LNCaP clone FGC (cell line): ENCODE measurements around the gene CDKN2D.
"Not testable (repeated sequence)": the region's sequence is repeated elsewhere in the genome, so short reads cannot be mapped to it uniquely, and the experiment has no call there.

Source experiments
- DNase-seq: peaks from one replicate; pipeline ENCODE4 v3.0.0-alpha.2; 2011; ENCODE audit warnings: low read depth
- H3K4me3 ChIP-seq: 2 replicates; pipeline ENCODE4 v1.5.1; 2011; ENCODE audit warnings: mild to moderate bottlenecking, low read depth, low read length, control low read depth
- TF ChIP-seq, protein P1 (sequence below): IDR thresholded peaks from 2 replicates; pipeline ENCODE4 v1.5.1; 2012; ENCODE audit warnings: mild to moderate bottlenecking; ENCODE audit not compliant: control insufficient read depth, insufficient read depth; ENCODE audit errors: extremely low read depth

CDKN2D gene

DNA sequence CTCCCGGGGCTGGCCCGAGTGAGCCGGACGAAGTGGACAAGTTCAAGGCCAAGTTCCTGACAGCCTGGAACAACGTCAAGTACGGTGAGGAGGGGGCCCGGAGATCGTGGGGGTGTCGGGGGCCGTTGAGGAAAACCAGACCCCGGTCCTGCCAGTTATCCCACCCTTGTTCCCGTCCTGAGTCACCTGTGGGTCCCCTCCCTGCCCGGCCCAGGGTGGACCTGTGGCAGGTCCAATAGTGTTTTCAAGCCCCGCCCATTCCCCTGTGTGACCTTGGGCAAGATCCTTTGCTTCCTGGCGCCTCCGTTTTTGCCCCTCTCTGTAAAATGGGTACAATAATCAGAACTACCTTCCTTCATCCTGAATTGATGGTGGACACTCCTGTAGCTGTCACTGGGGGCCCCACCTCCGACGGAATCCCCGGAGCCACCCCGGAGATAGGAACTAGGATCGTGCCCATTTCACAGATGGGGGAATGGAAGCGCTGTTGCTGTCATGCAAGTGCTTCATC lies 24.5 kb downstream of the CDKN2D start:
- TF ChIP-seq, protein P1, sequence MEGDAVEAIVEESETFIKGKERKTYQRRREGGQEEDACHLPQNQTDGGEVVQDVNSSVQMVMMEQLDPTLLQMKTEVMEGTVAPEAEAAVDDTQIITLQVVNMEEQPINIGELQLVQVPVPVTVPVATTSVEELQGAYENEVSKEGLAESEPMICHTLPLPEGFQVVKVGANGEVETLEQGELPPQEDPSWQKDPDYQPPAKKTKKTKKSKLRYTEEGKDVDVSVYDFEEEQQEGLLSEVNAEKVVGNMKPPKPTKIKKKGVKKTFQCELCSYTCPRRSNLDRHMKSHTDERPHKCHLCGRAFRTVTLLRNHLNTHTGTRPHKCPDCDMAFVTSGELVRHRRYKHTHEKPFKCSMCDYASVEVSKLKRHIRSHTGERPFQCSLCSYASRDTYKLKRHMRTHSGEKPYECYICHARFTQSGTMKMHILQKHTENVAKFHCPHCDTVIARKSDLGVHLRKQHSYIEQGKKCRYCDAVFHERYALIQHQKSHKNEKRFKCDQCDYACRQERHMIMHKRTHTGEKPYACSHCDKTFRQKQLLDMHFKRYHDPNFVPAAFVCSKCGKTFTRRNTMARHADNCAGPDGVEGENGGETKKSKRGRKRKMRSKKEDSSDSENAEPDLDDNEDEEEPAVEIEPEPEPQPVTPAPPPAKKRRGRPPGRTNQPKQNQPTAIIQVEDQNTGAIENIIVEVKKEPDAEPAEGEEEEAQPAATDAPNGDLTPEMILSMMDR = no peak
- no peak for DNase-seq
- H3K4me3 ChIP-seq = peak overlapping the region; percentile 86

DNA sequence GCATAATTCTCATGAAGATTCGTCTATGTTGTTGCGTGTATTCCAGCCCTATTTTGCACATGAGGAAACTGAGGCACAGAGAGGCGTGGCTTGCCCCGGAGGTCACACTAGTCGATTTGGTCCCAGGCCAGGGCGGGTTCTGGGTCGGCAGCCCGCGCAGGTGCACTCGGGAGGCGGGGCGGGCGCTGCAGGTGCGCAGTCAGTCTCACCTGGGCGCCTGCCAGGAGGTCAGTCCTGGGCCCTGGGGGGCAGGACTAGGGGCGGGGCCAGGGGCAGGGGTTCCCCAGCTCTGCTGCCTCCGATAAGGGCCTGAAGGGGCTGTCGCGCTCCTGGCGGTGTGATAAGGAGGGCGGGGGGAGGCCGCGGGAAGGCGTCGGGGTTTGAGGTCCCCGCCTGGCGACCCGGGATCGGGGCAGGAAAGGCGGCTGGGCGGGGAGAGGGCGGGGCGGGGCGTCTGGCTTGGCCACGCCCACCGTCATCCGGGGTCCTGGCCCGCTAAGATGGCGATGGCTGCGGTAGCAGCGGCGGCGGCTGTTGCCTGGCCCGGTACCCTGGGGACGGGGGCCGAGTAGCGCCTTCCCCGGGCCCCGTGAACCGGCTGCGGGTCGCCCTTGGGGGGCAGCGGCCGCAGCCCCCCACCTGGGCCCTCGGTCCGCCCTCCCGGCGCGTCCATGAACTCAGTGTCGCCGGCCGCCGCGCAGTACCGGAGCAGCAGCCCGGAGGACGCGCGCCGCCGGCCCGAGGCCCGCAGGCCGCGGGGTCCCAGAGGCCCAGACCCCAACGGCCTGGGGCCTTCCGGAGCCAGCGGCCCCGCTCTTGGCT lies 25.1 kb downstream of the CDKN2D start, which contains the start of gene ATG4D:
Gene ATG4D, plus strand, starts transcription at position 485 of the 822 bp plus-strand sequence. Its CDS starts 187 bp downstream, at position 672.
- TF ChIP-seq, protein P1 = no peak
- H3K4me3 ChIP-seq = peak within 1 kb of the TSS; percentile 86

DNA sequence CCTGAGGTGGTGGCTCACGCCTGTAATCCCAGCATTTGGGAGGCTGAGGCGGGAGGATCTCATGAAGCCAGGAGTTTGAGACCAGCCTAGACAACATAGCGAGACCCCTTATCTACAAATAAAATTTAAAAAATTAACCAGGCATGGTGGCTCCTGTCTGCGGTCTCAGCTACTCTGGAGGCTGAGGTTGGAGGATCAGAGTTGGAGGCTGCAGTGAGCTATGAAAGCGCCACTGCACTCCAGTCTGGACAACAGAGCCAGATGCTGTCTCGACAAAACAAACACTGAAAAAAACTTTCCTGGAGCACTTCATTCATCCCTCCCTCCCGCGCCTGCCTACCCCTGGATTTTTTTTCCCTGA lies 25.7 kb downstream of the CDKN2D start:
- DNase-seq = no peak
- H3K4me3 ChIP-seq = peak overlapping the region; percentile 86
- TF ChIP-seq, protein P1 = no peak

More for the DNA sequence above, 25.1 kb downstream of the CDKN2D start, which contains the start of gene ATG4D:
- DNase-seq = peak; percentile 48

DNA sequence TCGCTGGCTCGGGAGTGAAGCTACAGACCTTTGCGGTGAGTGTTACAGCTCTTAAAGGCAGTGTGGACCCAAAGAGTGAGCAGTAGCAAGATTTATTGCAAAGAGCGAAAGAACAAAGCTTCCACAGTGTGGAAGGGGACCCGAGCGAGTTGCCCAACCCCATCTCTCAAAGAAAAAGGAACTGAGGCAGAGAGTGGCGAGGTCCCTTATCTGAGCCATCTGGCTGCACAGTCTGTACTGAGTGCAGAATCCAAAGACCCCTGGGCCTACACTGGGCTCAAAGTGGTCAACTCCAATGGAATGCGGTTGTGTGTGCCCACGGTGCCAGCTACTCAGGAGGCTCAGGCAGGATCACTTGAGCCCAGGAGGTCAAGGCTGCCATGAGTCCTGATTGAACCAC lies 29.8 kb downstream of the CDKN2D start:
- not testable (repeated sequence) for DNase-seq, H3K4me3 ChIP-seq

DNA sequence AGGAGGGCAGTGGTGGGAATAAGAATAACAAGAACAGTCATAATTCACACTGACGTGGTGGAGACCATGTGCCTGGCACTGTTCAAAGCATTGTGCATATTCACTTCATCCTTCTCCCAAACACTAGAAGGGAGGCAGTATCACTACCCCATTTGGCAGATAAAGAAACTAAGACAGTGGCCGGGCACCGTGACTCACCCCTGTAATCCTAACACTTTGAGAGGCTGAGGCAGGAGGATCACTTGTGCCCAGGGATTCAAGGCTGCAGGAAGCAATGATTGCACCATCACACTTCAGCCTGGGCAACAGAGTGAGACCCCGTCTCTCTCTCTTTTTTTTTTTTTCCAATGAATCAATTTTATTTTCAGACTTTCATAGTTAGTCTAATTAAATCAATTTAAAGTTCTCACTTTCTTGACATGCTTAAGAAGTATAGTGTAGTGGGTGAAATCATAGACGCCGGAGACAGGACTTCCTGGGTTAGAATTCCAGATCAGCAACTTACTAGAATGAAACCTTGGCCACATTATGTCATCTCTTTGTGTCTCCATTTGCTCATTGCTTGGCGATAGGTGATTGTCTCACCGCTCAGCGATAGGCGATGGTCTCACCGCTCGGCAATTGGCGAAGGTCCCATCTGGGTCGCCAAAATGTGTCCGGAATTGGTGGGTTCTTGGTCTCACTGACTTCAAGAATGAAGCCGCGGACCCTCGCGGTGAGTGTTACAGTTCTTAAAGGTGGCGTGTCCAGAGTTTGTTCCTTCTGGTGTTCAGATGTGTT lies 30.4 kb downstream of the CDKN2D start:
- H3K4me3 ChIP-seq = no peak overlapping the region
- DNase-seq = no peak
- TF ChIP-seq, protein P1 = no peak

DNA sequence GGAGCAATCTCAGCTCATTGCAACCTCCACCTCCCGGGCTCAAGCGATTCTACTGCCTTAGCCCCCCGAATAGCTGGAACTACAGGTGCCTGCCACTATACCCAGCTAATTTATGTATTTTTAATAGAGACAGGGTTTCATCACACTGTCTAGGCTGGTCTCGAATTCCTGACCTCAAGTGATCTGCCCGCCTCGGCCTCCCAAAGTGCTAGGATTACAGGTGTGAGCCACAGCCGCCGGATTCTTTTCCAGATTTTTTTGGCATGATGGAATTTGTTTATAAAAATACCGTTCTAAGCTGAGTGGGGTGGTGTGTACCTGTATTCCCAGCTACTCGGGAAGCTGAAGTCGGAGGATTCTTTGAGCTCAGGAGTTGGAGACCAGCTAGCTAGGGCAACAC lies 31.1 kb downstream of the CDKN2D start:
- no peak for DNase-seq
- TF ChIP-seq, protein P1 = no peak

DNA sequence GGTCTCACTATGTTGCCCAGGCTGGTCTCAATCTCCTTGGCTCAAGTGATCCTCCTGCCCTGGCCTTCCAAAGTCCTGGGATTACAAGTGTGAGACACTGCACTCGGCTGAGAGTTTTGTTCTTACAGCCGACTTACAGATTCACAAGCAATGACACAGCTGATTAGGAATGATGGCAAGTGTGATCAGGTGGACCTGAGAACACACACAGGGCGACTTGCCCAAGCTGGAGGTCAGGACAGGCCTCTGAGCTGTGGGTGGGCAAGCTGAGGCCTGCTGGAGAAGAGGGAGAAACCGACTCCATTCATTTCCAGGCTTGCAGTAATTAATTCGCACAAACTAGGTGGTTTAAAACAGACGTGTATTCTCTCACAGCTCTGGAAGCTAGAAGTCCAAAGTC lies 33.2 kb downstream of the CDKN2D start:
- H3K4me3 ChIP-seq = no peak overlapping the region
- TF ChIP-seq, protein P1 = no peak
- DNase-seq = no peak

More for the DNA sequence above, 31.1 kb downstream of the CDKN2D start:
- no peak overlapping the region for H3K4me3 ChIP-seq
